ENCODE results near the gene BAK1. TPM values are rescaled to one million over a fixed set of nuclear protein-coding genes. Genes with fewer than 3 reads are reported as not detected.

The BAK1 gene
- total and polyA plus RNA-seq, 2 donors (not counting 3 experiments of a cell fraction or from before 2014, with no cell fraction given): 25.4 to 37.1 TPM

GRCh38 chr6:33567836-33568235, 12.2 kb downstream of the BAK1 start:
- no TSS peak for BruUV-seq (replicated peaks)
- H3K4me1 ChIP-seq (ENCODE audit: control insufficient read depth, extremely low read depth, insufficient read depth, low read length): peaks cover 8% of the 10 kb centered on the region
- no peak overlapping the region for H3K27ac ChIP-seq (ENCODE audit: insufficient read depth, low read depth, low read length)
- ChIA-PET CTCF (no interaction called here), POLR2A (no interaction called here)
- H2AFZ ChIP-seq (ENCODE audit: low read depth, low read length): no peak overlapping the region
- no peak for TF ChIP-seq MYC (IDR thresholded peaks at IDR 0.05; ENCODE audit: low read depth, low read length)
- no peak for TF ChIP-seq POLR2A (IDR thresholded peaks at IDR 0.05; ENCODE audit: low read depth, low read length)
- TF ChIP-seq GATA2 (IDR thresholded peaks at IDR 0.05; ENCODE audit: insufficient read depth, insufficient read length, low read depth, low read length): no peak
- H3K79me2 ChIP-seq (ENCODE audit: control insufficient read depth, insufficient read depth, low read length): no peaks in the 10 kb centered on the region
- DNase-seq (ENCODE audit: low read depth, low spot score) (no peak), FAIRE-seq (no peak)
- H3K9me3 ChIP-seq (replicated peaks; ENCODE audit: control insufficient read depth, insufficient read depth, low read length): no peaks in the 10 kb centered on the region
- no peaks in the 10 kb centered on the region for H3K9me1 ChIP-seq (replicated peaks; ENCODE audit: control insufficient read depth, extremely low read depth, insufficient read depth, low read length)
- H3K4me3 ChIP-seq (replicated peaks in 1 of 3; ENCODE audit: insufficient read depth in 1 of 3, low read depth in 1 of 3, low read length in 3 of 3): no peak overlapping the region
- H4K20me1 ChIP-seq (replicated peaks; ENCODE audit: control insufficient read depth, extremely low read depth, insufficient read depth, low read length): no peaks in the 10 kb centered on the region
- H3K4me2 ChIP-seq (ENCODE audit: insufficient read depth, low read length): no peak overlapping the region
- H3K27me3 ChIP-seq (ENCODE audit: control insufficient read depth in 2 of 2, insufficient read depth in 2 of 2, low read length in 2 of 2): no peaks in the 10 kb centered on the region
- H3K9ac ChIP-seq (replicated peaks; ENCODE audit: extremely low read depth, insufficient read depth, low read length): no peak overlapping the region
- peaks cover 0 to 3% of the 10 kb centered on the region in 2 experiments for H3K36me3 ChIP-seq (ENCODE audit: control insufficient read depth in 2 of 2, extremely low read depth in 1 of 2, insufficient read depth in 2 of 2, low read length in 2 of 2)
- dilution Hi-C loops (cut with MboI; ENCODE audit: extremely low pct_ligation_motif_present, low sequenced_read_pairs) (no loop called here), intact Hi-C loops (cut with micrococcal nuclease) (no loop called here)

- FAIRE-seq: no peak
These were observed 13.6 kb downstream of the BAK1 start for GRCh38 chr6:33566182-33567084.

More at GRCh38 chr6:33566182-33567084, 13.6 kb downstream of the BAK1 start:
- no peaks in the 10 kb centered on the region for H3K27me3 ChIP-seq (ENCODE audit: control insufficient read depth in 2 of 2, insufficient read depth in 2 of 2, low read length in 2 of 2)
- H3K9me1 ChIP-seq (replicated peaks; ENCODE audit: control insufficient read depth, extremely low read depth, insufficient read depth, low read length): no peaks in the 10 kb centered on the region
- H3K4me3 ChIP-seq (replicated peaks in 1 of 3; ENCODE audit: insufficient read depth in 1 of 3, low read depth in 1 of 3, low read length in 3 of 3): no peak overlapping the region
- BruUV-seq (replicated peaks): no TSS peak
- TF ChIP-seq POLR2AphosphoS5 (IDR thresholded peaks at IDR 0.05; ENCODE audit: insufficient read depth, low read depth, low read length) (no peak), EZH2 (IDR thresholded peaks at IDR 0.05; ENCODE audit: borderline replicate concordance, low read depth, low read length, severe bottlenecking) (no peak), GATA2 (IDR thresholded peaks at IDR 0.05; ENCODE audit: insufficient read depth, insufficient read length, low read depth, low read length) (no peak), POLR2A (IDR thresholded peaks at IDR 0.05; ENCODE audit: low read depth, low read length) (no peak), FOS (IDR thresholded peaks at IDR 0.05; ENCODE audit: borderline replicate concordance, insufficient read depth, low read length) (no peak), MYC (IDR thresholded peaks at IDR 0.05; ENCODE audit: low read depth, low read length) (no peak), JUN (IDR thresholded peaks at IDR 0.05; ENCODE audit: borderline replicate concordance, insufficient read depth, insufficient read length, low read depth) (no peak)
- TF ChIP-seq, protein P1, sequence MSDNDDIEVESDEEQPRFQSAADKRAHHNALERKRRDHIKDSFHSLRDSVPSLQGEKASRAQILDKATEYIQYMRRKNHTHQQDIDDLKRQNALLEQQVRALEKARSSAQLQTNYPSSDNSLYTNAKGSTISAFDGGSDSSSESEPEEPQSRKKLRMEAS (IDR thresholded peaks at IDR 0.05; ENCODE audit: insufficient read depth, insufficient read length): no peak
- TF ChIP-seq, protein P2, sequence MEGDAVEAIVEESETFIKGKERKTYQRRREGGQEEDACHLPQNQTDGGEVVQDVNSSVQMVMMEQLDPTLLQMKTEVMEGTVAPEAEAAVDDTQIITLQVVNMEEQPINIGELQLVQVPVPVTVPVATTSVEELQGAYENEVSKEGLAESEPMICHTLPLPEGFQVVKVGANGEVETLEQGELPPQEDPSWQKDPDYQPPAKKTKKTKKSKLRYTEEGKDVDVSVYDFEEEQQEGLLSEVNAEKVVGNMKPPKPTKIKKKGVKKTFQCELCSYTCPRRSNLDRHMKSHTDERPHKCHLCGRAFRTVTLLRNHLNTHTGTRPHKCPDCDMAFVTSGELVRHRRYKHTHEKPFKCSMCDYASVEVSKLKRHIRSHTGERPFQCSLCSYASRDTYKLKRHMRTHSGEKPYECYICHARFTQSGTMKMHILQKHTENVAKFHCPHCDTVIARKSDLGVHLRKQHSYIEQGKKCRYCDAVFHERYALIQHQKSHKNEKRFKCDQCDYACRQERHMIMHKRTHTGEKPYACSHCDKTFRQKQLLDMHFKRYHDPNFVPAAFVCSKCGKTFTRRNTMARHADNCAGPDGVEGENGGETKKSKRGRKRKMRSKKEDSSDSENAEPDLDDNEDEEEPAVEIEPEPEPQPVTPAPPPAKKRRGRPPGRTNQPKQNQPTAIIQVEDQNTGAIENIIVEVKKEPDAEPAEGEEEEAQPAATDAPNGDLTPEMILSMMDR (IDR thresholded peaks at IDR 0.05; ENCODE audit: extremely low read depth in 1 of 2, insufficient read depth in 1 of 2, low read depth in 1 of 2, low read length in 2 of 2): no peak
- POLR2A ChIA-PET: no interaction called here
- H3K27ac ChIP-seq (ENCODE audit: insufficient read depth, low read depth, low read length): no peak overlapping the region
- no peaks in the 10 kb centered on the region for H3K36me3 ChIP-seq (ENCODE audit: control insufficient read depth in 2 of 2, extremely low read depth in 1 of 2, insufficient read depth in 2 of 2, low read length in 2 of 2)
- no peak for DNase-seq (ENCODE audit: low read depth, low spot score)
- no peaks in the 10 kb centered on the region for H3K9me3 ChIP-seq (replicated peaks; ENCODE audit: control insufficient read depth, insufficient read depth, low read length)
- no peak overlapping the region for H3K9ac ChIP-seq (replicated peaks; ENCODE audit: extremely low read depth, insufficient read depth, low read length)
- CTCF ChIA-PET: no interaction called here
- intact Hi-C loops (cut with micrococcal nuclease): no loop called here
- H4K20me1 ChIP-seq (replicated peaks; ENCODE audit: control insufficient read depth, extremely low read depth, insufficient read depth, low read length): no peaks in the 10 kb centered on the region
- H3K79me2 ChIP-seq (ENCODE audit: control insufficient read depth, insufficient read depth, low read length): no peaks in the 10 kb centered on the region
- H2AFZ ChIP-seq (ENCODE audit: low read depth, low read length): no peak overlapping the region
- dilution Hi-C loops (cut with MboI; ENCODE audit: extremely low pct_ligation_motif_present, low sequenced_read_pairs): no loop called here
- peaks cover 7% of the 10 kb centered on the region for H3K4me1 ChIP-seq (ENCODE audit: control insufficient read depth, extremely low read depth, insufficient read depth, low read length)
- no peak overlapping the region for H3K4me2 ChIP-seq (ENCODE audit: insufficient read depth, low read length)
